GM19324 (cell line): ENCODE data around the gene EML5.

ENCODE experiments used
- ATAC-seq: cut with Tn5 transposase; IDR thresholded peaks from one replicate; pipeline ENCODE4 v1.9.1; 2021; ENCODE audit warnings: mild to moderate bottlenecking, moderate library complexity; ENCODE audit not compliant: unreplicated experiment, low FRiP score

Gene EML5

GRCh38 chr14:88628033-88628432, 164.7 kb downstream of the EML5 start:
- ATAC-seq = no peak

- ATAC-seq = no peak
Observed at GRCh38 chr14:88625671-88626070, 167.1 kb downstream of the EML5 start.

GRCh38 chr14:88621100-88621499, 171.7 kb downstream of the EML5 start:
- no peak for ATAC-seq

- no peak for ATAC-seq
Observed at GRCh38 chr14:88618476-88618875, 174.3 kb downstream of the EML5 start.

- no peak for ATAC-seq
Observed at GRCh38 chr14:88617479-88617878, 175.3 kb downstream of the EML5 start.

GRCh38 chr14:88616697-88617096, 176.1 kb downstream of the EML5 start:
- ATAC-seq = no peak

GRCh38 chr14:88614218-88614907, 178.4 kb downstream of the EML5 start:
- no peak for ATAC-seq

- no peak for ATAC-seq
Observed at GRCh38 chr14:88613552-88614010, 179.2 kb downstream of the EML5 start.

GRCh38 chr14:88612981-88613380, 179.8 kb downstream of the EML5 start:
- ATAC-seq = no peak

GRCh38 chr14:88611878-88612277, 180.9 kb downstream of the EML5 start:
- no peak for ATAC-seq

GRCh38 chr14:88607829-88608228, 184.9 kb downstream of the EML5 start:
- no peak for ATAC-seq

- ATAC-seq = no peak
Observed at GRCh38 chr14:88605594-88605993, 187.2 kb downstream of the EML5 start.

GRCh38 chr14:88604212-88604611, 188.5 kb downstream of the EML5 start:
- no peak for ATAC-seq

GRCh38 chr14:88599761-88600439, 192.9 kb downstream of the EML5 start:
- peak; percentile 83 for ATAC-seq

- no peak for ATAC-seq
Observed at GRCh38 chr14:88599326-88599725, 193.4 kb downstream of the EML5 start.

GRCh38 chr14:88598097-88598675, 194.6 kb downstream of the EML5 start:
- no peak for ATAC-seq

GRCh38 chr14:88597601-88598000, 195.2 kb downstream of the EML5 start:
- no peak for ATAC-seq

- ATAC-seq = no peak
Observed at GRCh38 chr14:88597038-88597437, 195.7 kb downstream of the EML5 start.

GRCh38 chr14:88592031-88592430, 200.7 kb downstream of the EML5 start:
- no peak for ATAC-seq

GRCh38 chr14:88590173-88590572, 202.6 kb downstream of the EML5 start:
- no peak for ATAC-seq

- no peak for ATAC-seq
Observed at GRCh38 chr14:88588081-88588480, 204.7 kb downstream of the EML5 start.

GRCh38 chr14:88584451-88584850, 208.3 kb downstream of the EML5 start:
- no peak for ATAC-seq
